GM12878 (cell line): ENCODE data around the gene RBKS. TPM values are rescaled to one million over a fixed set of nuclear protein-coding genes. Genes with fewer than 3 reads are reported as not detected.
A peak's percentile ranks its signal among the peaks of the same experiment; 100 is the strongest.

ENCODE experiments used
- ATF7 ChIP-seq: fragments of 450-650 bp; IDR thresholded peaks from 2 replicates; pipeline ENCODE4 v1.6.1; 2016; ENCODE audit warnings: low read depth, mild to moderate bottlenecking
- BCL11A ChIP-seq: IDR thresholded peaks from 2 replicates; pipeline ENCODE4 v1.6.1; 2011; ENCODE audit warnings: low read depth, low read length
- CBX3 ChIP-seq: fragments of 200-600 bp; sonication (generic); IDR thresholded peaks from 2 replicates; pipeline ENCODE4 v1.6.1; 2016; ENCODE audit warnings: low read depth, borderline replicate concordance
- CREB1 ChIP-seq: IDR thresholded peaks from 2 replicates; pipeline ENCODE4 v1.6.1; 2012; ENCODE audit warnings: low read depth, mild to moderate bottlenecking, inconsistent platforms
- JUND ChIP-seq: IDR thresholded peaks from 2 replicates; pipeline ENCODE4 v1.6.1; 2012; ENCODE audit warnings: low read depth, mild to moderate bottlenecking, low read length, improper control_type of control experiment, moderate library complexity
- MEF2B ChIP-seq: fragments of 450-650 bp; IDR thresholded peaks from 2 replicates; pipeline ENCODE4 v1.6.1; 2018; ENCODE audit warnings: mild to moderate bottlenecking, moderate library complexity; ENCODE audit not compliant: partially characterized antibody, poor library complexity, severe bottlenecking
- NR2C2 ChIP-seq: IDR thresholded peaks from 2 replicates; pipeline ENCODE4 v1.6.1; 2011; ENCODE audit warnings: borderline replicate concordance, low read depth; ENCODE audit not compliant: control insufficient read depth, insufficient read length
- PAX8 ChIP-seq: fragments of 450-650 bp; IDR thresholded peaks from 2 replicates; pipeline ENCODE4 v1.6.1; 2017; ENCODE audit warnings: mild to moderate bottlenecking, moderate library complexity
- POLR2AphosphoS2 ChIP-seq: IDR thresholded peaks from 2 replicates; pipeline ENCODE4 v1.6.1; 2011; ENCODE audit warnings: low read depth, mild to moderate bottlenecking, low read length, improper control_type of control experiment, moderate library complexity
- RAD51 ChIP-seq: fragments of 450-650 bp; IDR thresholded peaks from 2 replicates; pipeline ENCODE4 v1.6.1; 2016; ENCODE audit warnings: moderate library complexity, mild to moderate bottlenecking, inconsistent platforms
- SMAD1 ChIP-seq: fragments of 450-650 bp; IDR thresholded peaks from 2 replicates; pipeline ENCODE4 v1.6.1; 2018; ENCODE audit warnings: mild to moderate bottlenecking, low read depth; ENCODE audit not compliant: partially characterized antibody
- ZSCAN29 ChIP-seq: fragments of 450-650 bp; IDR thresholded peaks from 2 replicates; pipeline ENCODE4 v1.6.1; 2017; ENCODE audit warnings: mild to moderate bottlenecking, moderate library complexity
- polyA plus RNA-seq, 11 experiments: library from polyadenylated mRNA; depleted of rRNA in 4 of 11; unstranded in 6 of 11; stranded (reverse) in 5 of 11; fragments of >200 nt; fragmentation: Nextera tagmentation in 4 of 11; fragmentation: Illumina TruSeq in 1 of 11; extraction: Ambion mirVana in 4 of 11; extraction: Trizol in 1 of 11; gene quantifications; 1 replicate in 1 of 11; 2 replicates in 10 of 11; pipeline versions ENCODE4 v1.2.1 to v1.2.3, GENCODE V29; 2011 to 2016; ENCODE audit warnings: inconsistent platforms in 2 of 11, missing spikeins in 2 of 11, low read depth in 1 of 11
- total RNA-seq, 4 experiments: library from RNA; depleted of rRNA in 3 of 4; stranded (reverse); fragments of >200 nt in 3 of 4; fragmentation: Illumina TruSeq in 1 of 4; extraction: Trizol in 1 of 4; gene quantifications; 2 replicates each; pipeline versions ENCODE4 v1.2.1 to v1.2.3, GENCODE V29; 2013 to 2021
- TF ChIP-seq, protein P1 (sequence below): fragments of 150-350 bp; IDR thresholded peaks from 2 replicates; pipeline ENCODE4 v1.6.1; 2016; ENCODE audit warnings: low read depth, low read length
- TF ChIP-seq, protein P2 (sequence below): fragments of 450-650 bp; conservative IDR thresholded peaks from 2 replicates; pipeline ENCODE4 v1.6.1; 2017; ENCODE audit warnings: mild to moderate bottlenecking, moderate library complexity
- TF ChIP-seq, protein P3 (sequence below): IDR thresholded peaks from 2 replicates; pipeline ENCODE4 v1.6.1; 2012; ENCODE audit warnings: low read depth, low read length, improper control_type of control experiment
- TF ChIP-seq, protein P4 (sequence below): IDR thresholded peaks from 2 replicates; pipeline ENCODE4 v1.6.1; 2012; ENCODE audit warnings: improper control_type of control experiment, low read depth, low read length; ENCODE audit not compliant: insufficient replicate concordance

The RBKS gene
- total and polyA plus RNA-seq, 10 of the 15 experiments (the other 5 are each of a cell fraction or from before 2014, with no cell fraction given) = 0.39 to 1.8 (median 1.0) TPM

DNA sequence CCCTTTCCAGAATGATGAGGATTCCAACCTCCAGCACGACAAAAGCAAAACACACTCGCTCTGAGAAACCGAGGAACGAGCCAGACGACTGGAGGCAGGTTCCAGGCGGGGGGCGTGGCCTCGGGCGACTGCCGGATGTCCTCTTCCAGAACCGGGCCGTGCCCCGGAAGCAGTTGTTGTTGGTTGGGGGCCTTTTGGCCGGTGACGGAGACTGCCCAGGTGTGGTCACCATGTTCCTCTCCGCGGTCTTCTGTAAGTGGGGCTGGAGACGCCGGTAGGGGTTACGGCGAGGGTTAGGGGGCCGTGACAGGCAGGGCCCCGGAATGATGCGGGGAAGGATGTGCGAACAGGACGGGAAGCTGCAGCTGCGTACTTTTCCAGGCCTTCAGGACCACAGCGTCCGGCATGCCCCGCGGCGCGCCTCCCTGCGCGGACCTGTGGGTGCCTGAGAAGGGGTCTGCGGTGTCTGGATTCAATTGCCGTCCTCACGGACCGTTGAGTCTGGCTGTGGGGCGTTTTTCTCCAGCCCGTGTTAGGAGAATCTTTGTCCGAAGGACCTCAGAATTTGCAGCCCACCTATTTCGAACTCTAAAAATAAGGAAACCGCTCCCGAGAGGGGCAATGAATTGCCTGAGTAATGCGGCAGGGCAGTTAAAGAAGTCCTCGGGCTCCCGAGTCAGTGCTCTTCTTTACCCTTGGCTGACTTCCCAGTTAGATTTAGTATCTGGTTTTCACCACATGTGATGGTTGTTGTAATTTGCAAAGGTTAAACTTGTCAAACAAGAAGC lies 118.4 kb downstream of the RBKS start, which contains the start of gene MRPL33 (continued):
- TF ChIP-seq, protein P1, sequence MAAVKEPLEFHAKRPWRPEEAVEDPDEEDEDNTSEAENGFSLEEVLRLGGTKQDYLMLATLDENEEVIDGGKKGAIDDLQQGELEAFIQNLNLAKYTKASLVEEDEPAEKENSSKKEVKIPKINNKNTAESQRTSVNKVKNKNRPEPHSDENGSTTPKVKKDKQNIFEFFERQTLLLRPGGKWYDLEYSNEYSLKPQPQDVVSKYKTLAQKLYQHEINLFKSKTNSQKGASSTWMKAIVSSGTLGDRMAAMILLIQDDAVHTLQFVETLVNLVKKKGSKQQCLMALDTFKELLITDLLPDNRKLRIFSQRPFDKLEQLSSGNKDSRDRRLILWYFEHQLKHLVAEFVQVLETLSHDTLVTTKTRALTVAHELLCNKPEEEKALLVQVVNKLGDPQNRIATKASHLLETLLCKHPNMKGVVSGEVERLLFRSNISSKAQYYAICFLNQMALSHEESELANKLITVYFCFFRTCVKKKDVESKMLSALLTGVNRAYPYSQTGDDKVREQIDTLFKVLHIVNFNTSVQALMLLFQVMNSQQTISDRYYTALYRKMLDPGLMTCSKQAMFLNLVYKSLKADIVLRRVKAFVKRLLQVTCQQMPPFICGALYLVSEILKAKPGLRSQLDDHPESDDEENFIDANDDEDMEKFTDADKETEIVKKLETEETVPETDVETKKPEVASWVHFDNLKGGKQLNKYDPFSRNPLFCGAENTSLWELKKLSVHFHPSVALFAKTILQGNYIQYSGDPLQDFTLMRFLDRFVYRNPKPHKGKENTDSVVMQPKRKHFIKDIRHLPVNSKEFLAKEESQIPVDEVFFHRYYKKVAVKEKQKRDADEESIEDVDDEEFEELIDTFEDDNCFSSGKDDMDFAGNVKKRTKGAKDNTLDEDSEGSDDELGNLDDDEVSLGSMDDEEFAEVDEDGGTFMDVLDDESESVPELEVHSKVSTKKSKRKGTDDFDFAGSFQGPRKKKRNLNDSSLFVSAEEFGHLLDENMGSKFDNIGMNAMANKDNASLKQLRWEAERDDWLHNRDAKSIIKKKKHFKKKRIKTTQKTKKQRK = no peak
- no peak for TF ChIP-seq ZSCAN29
- peak; percentile 60 for TF ChIP-seq SMAD1
- peak; percentile 40 for TF ChIP-seq CREB1
- no peak for TF ChIP-seq JUND
- no peak for TF ChIP-seq BCL11A
- TF ChIP-seq PAX8 = no peak
- TF ChIP-seq, protein P2, sequence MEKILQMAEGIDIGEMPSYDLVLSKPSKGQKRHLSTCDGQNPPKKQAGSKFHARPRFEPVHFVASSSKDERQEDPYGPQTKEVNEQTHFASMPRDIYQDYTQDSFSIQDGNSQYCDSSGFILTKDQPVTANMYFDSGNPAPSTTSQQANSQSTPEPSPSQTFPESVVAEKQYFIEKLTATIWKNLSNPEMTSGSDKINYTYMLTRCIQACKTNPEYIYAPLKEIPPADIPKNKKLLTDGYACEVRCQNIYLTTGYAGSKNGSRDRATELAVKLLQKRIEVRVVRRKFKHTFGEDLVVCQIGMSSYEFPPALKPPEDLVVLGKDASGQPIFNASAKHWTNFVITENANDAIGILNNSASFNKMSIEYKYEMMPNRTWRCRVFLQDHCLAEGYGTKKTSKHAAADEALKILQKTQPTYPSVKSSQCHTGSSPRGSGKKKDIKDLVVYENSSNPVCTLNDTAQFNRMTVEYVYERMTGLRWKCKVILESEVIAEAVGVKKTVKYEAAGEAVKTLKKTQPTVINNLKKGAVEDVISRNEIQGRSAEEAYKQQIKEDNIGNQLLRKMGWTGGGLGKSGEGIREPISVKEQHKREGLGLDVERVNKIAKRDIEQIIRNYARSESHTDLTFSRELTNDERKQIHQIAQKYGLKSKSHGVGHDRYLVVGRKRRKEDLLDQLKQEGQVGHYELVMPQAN = no peak
- no peak for TF ChIP-seq MEF2B
- TF ChIP-seq, protein P3, sequence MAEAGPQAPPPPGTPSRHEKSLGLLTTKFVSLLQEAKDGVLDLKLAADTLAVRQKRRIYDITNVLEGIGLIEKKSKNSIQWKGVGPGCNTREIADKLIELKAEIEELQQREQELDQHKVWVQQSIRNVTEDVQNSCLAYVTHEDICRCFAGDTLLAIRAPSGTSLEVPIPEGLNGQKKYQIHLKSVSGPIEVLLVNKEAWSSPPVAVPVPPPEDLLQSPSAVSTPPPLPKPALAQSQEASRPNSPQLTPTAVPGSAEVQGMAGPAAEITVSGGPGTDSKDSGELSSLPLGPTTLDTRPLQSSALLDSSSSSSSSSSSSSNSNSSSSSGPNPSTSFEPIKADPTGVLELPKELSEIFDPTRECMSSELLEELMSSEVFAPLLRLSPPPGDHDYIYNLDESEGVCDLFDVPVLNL = 0 out of 2 replicates have a peak, but pooled peaks have one; percentile 28
- TF ChIP-seq NR2C2 = peak; percentile 94
- peak; percentile 71; the same call in 1 of the 2 replicates for TF ChIP-seq POLR2AphosphoS2
- TF ChIP-seq, protein P4, sequence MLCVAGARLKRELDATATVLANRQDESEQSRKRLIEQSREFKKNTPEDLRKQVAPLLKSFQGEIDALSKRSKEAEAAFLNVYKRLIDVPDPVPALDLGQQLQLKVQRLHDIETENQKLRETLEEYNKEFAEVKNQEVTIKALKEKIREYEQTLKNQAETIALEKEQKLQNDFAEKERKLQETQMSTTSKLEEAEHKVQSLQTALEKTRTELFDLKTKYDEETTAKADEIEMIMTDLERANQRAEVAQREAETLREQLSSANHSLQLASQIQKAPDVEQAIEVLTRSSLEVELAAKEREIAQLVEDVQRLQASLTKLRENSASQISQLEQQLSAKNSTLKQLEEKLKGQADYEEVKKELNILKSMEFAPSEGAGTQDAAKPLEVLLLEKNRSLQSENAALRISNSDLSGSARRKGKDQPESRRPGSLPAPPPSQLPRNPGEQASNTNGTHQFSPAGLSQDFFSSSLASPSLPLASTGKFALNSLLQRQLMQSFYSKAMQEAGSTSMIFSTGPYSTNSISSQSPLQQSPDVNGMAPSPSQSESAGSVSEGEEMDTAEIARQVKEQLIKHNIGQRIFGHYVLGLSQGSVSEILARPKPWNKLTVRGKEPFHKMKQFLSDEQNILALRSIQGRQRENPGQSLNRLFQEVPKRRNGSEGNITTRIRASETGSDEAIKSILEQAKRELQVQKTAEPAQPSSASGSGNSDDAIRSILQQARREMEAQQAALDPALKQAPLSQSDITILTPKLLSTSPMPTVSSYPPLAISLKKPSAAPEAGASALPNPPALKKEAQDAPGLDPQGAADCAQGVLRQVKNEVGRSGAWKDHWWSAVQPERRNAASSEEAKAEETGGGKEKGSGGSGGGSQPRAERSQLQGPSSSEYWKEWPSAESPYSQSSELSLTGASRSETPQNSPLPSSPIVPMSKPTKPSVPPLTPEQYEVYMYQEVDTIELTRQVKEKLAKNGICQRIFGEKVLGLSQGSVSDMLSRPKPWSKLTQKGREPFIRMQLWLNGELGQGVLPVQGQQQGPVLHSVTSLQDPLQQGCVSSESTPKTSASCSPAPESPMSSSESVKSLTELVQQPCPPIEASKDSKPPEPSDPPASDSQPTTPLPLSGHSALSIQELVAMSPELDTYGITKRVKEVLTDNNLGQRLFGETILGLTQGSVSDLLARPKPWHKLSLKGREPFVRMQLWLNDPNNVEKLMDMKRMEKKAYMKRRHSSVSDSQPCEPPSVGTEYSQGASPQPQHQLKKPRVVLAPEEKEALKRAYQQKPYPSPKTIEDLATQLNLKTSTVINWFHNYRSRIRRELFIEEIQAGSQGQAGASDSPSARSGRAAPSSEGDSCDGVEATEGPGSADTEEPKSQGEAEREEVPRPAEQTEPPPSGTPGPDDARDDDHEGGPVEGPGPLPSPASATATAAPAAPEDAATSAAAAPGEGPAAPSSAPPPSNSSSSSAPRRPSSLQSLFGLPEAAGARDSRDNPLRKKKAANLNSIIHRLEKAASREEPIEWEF = no peak
- no peak for TF ChIP-seq RAD51
- no peak for TF ChIP-seq CBX3
- peak; percentile 66; the same call in 1 of the 2 replicates for TF ChIP-seq ATF7
